DMS79 (cell line): Measurements from ENCODE around the gene MPZL1.

ENCODE experiments used
- DNase-seq: peaks from one replicate; lab custom pipeline; 2025; lab: John Stamatoyannopoulos, UW

Gene MPZL1

DNA sequence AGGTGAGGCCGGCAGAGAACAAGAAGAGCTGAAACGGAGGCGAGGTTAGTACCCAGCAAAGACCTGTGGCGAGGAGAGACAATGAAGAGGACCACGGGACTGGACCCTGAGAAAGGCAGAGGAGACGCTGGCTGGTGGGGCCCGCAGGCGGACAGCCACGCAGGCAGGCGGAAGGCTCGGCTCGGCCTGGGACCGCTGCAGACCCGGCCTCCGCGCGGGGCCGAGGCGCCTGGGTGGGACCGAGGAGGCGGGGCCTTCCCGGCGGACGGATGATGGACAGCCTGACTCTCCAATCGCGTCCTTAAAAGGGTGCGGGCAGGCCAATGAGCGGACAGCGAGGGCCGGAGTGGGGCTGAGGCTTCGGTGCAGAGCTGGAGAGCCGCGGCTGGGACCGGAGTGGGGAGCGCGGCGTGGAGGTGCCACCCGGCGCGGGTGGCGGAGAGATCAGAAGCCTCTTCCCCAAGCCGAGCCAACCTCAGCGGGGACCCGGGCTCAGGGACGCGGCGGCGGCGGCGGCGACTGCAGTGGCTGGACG is at the start of gene MPZL1:
MPZL1 (plus strand) TSS at position 366 of the 535 bp plus-strand sequence. CDS start 170 bp downstream, outside the sequence.
- DNase-seq, result peak; percentile 67

DNA sequence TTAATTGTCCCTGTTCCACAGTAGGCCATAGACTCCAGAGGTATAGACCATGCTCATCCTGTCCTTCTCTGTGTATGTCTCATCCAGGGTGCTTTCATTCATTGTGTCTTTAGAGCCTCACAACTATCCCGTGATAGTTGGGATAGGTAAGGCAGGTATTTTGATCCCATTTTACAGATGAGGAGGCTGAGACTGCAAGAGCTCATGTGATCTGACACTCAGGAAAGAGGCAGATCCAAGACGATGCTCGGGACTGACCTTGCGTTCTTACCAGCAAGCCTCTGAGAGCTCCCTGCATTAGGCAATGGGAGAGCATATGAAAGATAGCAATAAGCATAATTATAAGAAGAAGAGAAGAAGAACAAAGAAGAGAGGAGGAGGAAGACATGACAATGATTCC is 49.0 kb upstream of the MPZL1 start:
- no peak for DNase-seq

DNA sequence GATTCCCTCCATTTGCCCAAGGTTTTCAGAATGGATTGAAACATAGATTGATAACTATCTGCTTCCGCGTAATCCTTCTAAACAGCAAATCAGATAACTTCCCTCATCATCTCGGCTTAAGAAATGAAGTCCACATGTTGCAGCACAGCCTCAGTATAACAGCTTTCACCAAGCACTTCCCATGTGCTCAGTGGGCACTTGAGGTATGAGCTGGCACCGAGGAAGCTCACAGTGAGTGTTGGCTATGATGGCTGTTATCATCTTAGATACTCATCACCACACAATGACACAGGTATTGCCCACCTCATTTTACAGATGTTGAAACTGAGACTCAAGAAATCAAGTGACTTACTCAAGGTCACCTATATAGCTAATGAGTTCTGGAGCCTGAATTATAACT is 48.5 kb upstream of the MPZL1 start:
- DNase-seq, result no peak

DNA sequence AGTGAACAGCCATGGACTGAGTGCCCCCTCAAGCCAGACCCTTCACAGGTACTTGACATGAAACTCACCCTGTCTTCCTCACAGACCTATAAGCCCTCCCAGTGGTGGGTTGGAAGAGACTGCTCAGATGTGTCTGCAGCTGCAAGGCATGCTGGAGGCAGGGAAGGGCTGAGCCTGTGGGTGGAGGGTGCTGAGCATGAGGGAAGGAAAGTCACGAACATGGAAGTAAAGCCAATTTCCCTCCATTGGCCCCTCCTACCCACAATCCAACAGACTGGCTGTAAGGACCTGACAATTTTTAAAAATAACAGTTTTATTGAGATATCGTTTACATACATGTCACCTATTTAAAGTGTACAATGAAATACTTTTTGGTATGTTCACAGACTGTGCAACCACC is 47.6 kb upstream of the MPZL1 start:
- no peak for DNase-seq

DNA sequence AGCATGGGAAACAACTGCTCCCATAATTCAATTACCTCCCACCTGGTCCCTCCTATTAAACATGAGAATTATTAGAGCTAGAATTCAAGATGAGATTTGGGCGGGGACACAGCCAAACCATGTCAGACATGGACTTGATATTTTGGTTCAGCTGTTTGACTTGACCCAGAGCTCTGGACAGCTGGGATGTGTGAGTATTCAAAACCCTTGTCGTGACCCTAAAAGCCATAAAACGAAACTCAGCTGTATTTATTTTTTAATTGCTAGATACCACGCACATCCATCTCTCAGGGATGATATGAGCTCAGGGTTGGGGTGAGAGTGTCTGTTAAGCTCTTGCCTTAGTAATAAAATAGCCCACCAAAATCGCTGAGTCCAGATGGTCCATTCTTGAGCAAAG is 46.3 kb upstream of the MPZL1 start:
- no peak for DNase-seq

DNA sequence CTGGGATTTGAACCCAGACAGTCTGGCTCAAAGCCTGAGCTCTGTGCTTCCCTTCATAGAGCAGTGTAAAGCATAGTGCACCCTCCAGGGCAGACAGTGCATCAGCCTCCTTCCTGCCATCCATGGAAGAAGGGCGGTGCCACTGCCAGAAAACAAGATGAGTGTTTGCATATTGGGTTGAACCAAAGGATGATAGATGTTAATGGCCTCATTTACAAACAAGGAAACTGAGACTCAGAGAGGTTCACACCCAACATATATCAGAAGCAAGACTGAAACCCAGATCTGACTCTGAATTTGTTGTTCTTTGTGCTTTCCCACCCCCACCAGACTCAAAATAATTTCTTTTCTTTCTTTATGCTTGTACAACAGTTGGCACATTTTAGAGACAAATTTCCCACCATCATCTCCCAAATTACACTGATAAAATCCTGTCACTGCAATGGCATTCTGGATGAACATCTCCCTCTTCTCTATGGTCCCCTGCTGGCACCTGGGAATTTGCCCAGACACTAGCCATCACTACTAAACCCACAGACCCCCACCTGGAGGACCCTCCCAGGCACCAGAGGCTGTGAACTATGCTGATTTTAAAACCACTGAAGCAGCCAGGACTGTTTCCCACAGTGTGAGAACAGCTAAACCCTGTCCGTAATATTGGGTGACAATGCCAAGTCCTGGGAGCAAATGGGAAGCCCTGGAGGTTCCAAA is 45.4 kb upstream of the MPZL1 start:
- DNase-seq, result no peak

DNA sequence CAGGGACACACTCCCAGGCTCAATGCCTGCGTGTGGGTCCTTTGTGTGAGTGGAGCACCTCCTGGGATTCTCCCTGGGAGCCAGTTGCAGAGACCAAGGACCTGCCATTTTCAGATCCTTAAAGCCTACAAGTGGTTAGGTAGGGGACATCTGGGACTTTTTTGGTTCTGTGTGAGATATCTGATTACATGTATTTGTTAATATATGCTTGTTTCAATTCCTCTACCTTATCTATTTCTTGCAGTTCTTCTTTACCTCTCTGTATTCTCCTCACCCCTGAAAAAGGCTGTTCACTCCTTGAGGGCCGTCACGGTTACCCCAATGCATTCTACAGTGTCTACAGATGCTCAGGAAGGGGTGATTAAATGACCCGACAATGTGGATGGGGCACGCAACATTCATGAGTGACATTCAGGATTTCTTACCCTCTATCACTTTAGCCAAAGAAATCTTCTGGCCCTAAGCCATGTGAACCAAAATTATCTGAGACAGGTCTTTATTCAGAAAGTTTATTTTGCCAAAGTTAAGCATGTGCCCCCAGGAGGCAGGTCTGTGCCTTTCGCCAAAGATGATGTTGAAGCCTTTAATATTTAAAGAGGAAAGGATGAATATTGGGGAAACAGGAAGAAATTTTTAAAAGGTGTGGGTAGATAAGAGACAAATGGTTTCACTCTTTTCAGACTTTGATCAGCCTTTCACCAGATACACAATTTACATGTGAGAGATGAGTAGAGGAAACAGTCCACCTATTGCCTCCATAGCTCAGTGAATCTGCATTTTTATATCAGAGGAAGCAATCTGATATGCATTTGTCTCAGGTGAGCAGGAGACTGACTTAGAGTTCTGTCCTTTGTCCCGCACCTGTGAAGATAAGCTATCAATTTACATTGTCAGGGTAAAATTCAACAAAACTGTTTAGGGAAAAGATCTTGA is 44.6 kb upstream of the MPZL1 start:
- no peak for DNase-seq

DNA sequence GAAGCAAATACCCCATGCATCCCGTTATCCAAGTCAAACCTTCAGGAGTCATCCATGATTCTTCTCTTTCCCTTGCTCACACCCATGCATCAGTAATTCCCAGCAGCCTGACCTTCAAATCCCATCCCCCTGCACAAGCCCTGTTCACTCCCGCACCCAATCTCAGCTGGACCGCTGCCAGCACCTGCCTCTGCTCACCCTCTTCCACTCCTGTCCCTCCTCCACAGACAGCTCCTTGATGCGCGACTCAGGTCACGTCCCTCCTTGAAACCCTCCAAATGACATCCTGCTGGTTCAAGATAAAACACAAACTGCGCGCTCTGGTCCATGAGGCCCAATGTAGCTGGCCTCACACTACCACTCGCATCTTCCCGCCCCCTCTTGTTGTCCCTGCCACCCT is 43.4 kb upstream of the MPZL1 start:
- no peak for DNase-seq

DNA sequence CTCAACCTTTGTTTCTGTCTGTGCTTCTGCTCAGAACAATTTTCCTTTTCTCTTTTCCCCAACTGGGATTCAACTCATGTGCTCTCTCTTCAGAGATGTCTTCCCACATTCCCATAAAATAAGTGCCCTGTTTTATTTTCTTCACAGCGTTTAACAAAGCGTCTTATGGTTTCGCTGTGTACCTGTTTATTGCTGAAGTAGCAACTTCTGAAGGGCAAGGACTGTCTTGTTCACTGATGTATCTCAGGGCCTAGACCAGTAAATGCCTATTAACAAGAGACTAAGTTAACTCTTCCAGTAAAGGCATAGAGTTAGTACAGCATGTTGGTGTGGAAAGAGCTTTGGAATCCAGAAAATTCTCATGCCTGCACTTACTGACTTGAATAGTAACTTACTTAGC is 42.9 kb upstream of the MPZL1 start:
- DNase-seq, result no peak

DNA sequence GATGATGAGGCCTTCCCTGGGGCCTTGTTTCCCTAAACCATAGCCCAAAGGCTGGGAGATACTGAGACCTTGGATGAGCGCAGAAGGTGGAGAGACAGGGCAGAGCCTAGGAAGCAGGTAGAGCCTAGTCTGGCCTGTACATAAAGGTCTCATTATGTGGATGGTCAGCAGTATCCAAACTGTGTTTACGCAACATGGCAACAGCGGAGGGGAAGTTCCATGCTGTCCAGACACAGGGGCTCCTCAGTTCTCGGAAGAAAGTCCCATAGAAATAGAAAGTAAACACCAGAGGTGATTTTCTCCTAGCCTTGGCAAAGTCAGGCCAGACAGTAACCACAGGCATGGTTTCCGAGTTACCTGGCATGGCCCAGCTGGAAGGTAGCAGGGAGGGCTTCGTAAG is 42.1 kb upstream of the MPZL1 start:
- no peak for DNase-seq

DNA sequence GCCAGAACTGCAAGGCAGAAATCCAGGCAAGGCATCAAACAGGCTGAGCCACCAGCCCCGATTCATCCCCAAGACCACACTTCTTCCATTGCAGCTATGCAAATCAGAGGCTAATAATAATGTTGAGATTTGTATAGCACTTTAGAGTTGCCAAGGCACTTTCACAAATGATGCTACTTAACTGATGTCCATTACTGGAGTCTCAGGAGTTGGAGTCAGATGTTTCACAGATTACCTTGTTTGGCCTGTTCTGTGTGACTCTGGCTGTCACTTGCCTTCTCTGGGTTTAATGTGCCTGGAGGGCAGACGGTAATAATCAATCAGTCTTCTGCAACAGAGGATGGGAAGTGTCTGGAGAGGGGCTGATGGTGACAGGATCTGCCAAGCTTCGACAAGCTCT is 40.8 kb upstream of the MPZL1 start:
- no peak for DNase-seq

DNA sequence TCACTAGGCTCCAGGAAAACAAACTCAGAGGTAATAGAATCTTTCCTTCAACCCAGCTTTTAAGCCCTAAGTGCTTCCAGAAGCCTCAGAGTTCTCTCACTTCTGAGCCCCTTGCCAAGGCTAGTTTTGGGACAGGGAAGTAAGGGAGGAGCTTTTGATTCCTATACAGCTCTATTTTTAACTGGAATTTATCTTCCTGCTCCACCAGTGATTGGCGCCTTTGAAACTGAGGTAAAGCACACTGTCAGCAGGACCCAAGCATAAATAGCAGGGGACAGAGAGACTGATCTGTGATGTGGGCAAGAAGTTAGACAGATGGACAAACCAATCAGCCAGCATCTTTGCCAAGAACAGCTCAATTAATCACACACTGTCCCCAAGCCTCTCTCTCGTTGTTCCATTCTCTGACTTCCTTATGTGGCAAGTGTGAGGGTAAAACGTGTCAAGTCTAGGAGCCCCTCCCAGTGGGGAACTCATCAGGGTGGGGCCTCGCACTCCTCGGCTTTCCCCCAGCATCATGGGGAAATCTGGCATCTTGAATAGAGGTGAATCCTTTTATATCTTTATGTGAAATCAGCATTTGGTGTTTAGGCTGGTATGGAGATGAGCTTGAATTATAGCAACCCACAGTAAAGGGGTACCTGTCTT is 40.2 kb upstream of the MPZL1 start:
- no peak for DNase-seq

DNA sequence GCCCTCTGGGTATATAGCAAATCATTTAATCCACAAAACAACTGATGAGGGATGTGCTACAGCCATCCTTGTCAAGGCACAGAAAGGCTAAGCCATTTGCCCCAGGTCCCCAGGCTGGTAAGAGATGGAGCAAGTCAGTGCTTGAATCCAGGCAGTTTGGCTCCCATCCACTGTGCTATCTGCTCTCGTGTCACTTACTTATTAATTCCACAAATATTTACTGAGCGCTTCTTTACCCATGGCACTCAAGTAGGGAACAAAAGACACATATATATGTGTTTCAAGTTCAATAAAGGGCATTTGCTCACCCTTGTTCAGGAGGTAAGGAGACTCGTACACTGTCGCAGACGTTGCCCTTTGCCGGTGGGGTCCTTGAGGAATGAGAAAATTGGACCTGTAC is 38.6 kb upstream of the MPZL1 start:
- no peak for DNase-seq

DNA sequence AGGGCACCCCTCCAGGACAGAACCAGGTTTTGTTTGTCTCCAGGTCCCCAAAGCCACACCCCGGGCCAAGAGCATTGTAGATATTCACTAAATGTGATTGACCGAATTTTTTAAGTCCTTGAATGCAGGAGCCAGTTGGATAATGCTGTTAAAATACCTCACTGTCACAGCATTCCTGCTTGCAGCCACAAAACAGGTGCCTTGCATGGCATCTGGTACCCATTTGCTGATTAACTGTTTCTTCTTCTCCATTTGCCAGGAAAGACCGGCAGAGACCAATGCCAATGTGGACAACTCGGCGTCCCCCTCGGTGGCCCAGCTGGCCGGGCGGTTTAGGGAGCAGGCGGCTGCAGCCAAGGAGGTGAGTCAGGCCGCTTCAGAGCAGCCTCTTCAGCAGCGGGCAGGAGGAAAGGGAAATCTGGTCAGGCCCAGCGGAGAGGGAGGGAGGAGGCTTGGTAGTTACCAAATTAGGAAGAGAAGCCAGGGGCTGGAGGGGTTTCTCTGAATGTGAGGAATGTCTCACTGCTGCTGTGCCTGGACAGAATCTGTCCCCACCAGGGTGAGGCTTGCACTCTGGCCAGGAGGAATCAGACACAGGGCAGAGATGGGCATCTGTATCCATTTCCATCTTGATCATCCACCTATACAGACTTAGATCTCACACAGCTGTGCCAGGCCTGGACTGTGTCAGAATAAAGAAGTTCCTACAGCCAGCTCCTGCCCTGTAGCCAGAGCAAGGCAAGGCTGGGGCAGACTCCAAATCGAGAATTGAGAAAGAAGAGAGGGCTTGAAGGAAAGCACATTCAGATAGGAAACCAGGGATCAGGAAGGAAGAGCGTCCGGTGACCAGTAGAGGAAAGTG is 37.9 kb upstream of the MPZL1 start:
- DNase-seq, result no peak

DNA sequence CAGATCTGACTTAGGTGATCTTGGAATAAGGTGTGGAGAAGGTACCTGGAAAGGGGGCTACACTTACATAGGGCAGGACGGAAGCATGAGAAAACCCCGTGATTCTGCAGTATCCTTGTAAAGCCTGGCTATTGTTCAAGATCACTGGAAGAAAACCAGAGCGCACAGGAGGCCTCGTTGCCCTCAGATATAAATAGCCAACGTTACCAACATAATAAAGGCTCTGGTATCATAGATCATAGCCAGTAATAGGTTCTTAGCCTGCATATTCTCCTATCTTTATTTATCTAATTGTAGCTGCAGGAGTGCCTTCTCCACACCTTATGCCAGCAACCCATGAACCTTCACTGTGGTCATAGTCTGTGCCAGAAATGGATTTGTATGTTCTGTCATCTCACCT is 35.9 kb upstream of the MPZL1 start:
- no peak for DNase-seq

DNA sequence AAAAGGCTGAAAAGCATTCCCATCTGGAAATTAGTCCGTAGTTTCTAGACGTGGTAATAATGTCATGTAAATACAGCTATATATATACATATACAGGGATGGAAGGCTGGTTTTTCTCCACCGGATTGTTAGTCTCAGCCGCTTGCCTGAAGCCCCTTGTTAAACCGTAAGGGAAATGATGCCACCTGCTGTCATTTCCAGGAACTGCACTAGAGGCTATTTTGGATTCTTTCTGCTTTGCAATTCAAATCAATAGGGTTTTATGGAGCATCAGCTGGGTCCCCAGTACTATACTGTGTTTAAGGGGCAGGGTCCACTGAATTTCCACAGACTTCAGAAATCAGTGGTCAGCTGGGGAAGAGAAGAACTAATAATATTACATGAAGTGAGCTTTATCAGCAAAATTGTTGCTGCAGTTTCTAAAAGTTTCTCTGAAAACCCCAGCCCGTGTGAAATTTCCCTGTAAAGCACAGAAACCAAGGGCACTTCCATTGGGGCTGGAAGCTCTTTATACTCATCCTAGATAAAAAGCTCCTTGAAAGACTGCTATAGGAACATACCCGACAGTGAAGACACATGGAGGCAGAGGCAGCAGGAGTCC is 33.8 kb upstream of the MPZL1 start:
- DNase-seq, result peak; percentile 58

DNA sequence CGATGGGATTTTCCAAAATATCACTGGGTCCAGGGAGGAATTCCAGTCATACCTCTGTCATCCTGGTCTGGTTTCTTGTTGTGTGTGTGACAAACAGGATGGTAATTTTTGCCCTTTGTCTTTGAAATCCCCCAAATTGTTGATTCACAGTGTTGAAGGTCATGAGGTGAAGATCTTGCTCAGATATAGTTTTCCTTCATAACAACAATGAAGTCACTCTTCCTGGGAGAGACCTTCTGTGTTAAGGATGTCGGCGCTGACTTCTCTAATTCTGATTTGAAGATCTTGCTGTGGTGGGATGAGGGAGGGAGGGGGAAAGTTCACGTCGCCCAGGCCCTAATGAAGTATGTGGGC is 32.2 kb upstream of the MPZL1 start:
- DNase-seq, result no peak

DNA sequence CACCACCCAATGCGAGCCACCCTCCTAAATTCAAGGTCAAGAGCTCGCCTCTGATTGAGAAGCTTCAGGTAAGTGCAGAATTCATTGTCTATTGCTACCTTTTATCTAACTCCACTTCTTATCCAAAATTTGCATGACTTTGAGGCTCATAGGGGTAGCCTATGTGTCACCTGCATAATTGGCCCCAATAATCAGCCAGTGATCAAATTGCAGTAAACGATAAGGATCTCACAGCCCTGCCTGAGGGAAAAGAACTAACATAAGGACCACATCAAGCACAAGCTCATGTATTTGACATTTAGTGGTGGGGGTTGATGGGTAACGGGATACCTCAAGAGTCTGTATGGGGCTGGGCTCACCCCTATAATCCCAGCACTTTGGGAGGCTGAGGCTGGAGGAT is 31.7 kb upstream of the MPZL1 start:
- DNase-seq, result no peak

DNA sequence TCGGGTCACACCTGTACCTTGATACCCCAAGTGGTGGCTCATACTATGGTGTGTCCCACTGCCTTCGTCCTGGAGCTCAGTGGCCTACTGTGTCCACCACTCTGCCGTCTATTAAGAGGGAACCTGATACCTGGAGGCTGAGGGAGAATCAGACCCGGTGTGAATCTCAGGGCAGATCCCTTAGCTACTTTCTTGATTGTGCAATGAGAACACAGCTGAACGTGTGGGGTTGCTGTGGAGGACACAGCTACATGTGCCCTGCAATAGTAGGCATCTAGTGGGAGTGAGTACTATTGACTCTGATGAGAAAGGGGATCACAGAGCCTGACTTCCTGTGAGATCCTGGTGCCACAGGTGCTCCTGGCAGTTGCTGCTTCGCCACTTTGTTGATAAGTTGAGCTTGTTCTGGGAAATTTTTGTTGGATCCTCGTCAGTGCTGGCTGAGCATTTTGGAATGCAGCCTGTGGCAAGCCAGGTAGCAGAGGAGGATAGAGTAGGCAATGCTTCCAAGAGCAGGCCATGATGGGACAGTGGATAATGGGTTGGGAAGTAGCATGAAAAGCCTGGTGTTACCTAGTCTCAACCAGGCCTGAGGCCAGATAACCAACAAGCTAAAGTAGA is 28.2 kb upstream of the MPZL1 start:
- DNase-seq, result no peak

DNA sequence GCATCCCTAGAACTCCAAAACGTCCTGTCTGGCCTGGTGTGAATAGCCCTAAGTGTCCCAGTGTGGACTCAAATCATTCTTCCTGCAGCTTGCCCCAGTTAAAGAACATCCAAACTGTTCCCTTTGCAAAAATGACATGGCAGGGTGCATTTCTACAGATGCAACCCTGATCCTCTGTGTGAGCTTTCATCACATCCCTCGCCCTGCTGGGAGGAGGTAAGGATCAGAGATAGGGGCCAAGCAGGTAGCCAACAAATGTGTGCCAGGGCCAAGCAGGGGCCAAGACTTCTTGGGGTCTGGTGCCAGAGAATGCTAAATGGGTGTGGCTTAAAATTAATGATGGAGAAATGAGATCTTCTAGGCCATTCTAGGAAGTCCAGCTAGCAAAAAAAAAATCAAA is 27.1 kb upstream of the MPZL1 start:
- no peak for DNase-seq

DNA sequence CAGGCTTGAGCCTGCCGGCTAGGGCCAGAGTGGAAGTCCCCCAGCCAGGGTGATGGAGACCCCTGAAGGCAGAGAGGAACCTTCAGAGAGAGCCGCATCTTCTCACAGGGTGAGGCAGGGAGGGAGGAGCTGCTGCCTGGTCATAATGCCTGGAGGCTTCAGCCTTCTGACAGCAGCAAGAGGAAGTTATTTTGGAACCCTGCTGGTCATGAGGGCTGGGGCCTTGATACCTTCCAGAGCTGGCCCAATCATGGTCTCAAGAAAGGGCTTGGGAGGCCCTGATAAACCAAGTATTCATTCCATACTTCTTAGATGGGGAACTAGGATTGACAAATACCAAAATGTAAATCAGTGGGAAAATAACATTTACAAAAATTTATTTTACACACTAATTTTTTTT is 26.6 kb upstream of the MPZL1 start:
- no peak for DNase-seq
